Loucy (cell line): ENCODE results near the gene RNF141.

Source experiments
- EZH2phosphoT487 ChIP-seq: fragments of 200-600 bp; IDR thresholded peaks from 2 replicates; pipeline ENCODE4 v1.6.1; 2018; ENCODE audit warnings: antibody characterized with exemption, mild to moderate bottlenecking, moderate library complexity, borderline replicate concordance
- TF ChIP-seq, protein P1 (sequence below): fragments of 200-600 bp; sonication (generic); conservative IDR thresholded peaks from 2 replicates; pipeline ENCODE4 v1.5.1; 2014; ENCODE audit warnings: mild to moderate bottlenecking, antibody characterized with exemption, low read length

GRCh38 chr11:10490398-10491241 is 50.4 kb downstream of the RNF141 start:
- TF ChIP-seq, protein P1, sequence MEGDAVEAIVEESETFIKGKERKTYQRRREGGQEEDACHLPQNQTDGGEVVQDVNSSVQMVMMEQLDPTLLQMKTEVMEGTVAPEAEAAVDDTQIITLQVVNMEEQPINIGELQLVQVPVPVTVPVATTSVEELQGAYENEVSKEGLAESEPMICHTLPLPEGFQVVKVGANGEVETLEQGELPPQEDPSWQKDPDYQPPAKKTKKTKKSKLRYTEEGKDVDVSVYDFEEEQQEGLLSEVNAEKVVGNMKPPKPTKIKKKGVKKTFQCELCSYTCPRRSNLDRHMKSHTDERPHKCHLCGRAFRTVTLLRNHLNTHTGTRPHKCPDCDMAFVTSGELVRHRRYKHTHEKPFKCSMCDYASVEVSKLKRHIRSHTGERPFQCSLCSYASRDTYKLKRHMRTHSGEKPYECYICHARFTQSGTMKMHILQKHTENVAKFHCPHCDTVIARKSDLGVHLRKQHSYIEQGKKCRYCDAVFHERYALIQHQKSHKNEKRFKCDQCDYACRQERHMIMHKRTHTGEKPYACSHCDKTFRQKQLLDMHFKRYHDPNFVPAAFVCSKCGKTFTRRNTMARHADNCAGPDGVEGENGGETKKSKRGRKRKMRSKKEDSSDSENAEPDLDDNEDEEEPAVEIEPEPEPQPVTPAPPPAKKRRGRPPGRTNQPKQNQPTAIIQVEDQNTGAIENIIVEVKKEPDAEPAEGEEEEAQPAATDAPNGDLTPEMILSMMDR = no peak
- no peak for TF ChIP-seq EZH2phosphoT487
